GM21576 (cell line): ENCODE data around the gene CSNK1D.

Experiments used
- ATAC-seq: cut with Tn5 transposase; IDR thresholded peaks from one replicate; pipeline ENCODE4 v1.9.1; 2021; ENCODE audit warnings: mild to moderate bottlenecking, moderate library complexity; ENCODE audit not compliant: unreplicated experiment

The CSNK1D gene

GRCh38 chr17:82311971-82312370 is 38.5 kb upstream of the CSNK1D start:
- no peak for ATAC-seq

- no peak for ATAC-seq
Observed at GRCh38 chr17:82310877-82311276, 37.4 kb upstream of the CSNK1D start.

GRCh38 chr17:82309656-82310570 is 36.4 kb upstream of the CSNK1D start:
- no peak for ATAC-seq

- ATAC-seq: no peak
Observed at GRCh38 chr17:82305727-82306300, 32.3 kb upstream of the CSNK1D start.

GRCh38 chr17:82304826-82305726 is 31.6 kb upstream of the CSNK1D start:
- no peak for ATAC-seq

GRCh38 chr17:82303944-82304808 is 30.7 kb upstream of the CSNK1D start:
- ATAC-seq: no peak

GRCh38 chr17:82302991-82303943 is 29.8 kb upstream of the CSNK1D start:
- ATAC-seq: no peak

GRCh38 chr17:82302568-82302963 is 29.1 kb upstream of the CSNK1D start:
- ATAC-seq: no peak

- ATAC-seq: no peak
Observed at GRCh38 chr17:82301916-82302567, 28.5 kb upstream of the CSNK1D start.

- no peak for ATAC-seq
Observed at GRCh38 chr17:82301300-82301915, 27.9 kb upstream of the CSNK1D start.

- ATAC-seq: no peak
Observed at GRCh38 chr17:82300707-82301270, 27.3 kb upstream of the CSNK1D start.

- ATAC-seq: no peak
Observed at GRCh38 chr17:82300228-82300627, 26.7 kb upstream of the CSNK1D start.

- ATAC-seq: no peak
Observed at GRCh38 chr17:82299452-82299851, 26.0 kb upstream of the CSNK1D start.

- no peak for ATAC-seq
Observed at GRCh38 chr17:82298538-82299421, 25.3 kb upstream of the CSNK1D start.

- peak; percentile 41 for ATAC-seq
Observed at GRCh38 chr17:82297714-82298537, 24.4 kb upstream of the CSNK1D start.

GRCh38 chr17:82297280-82297713 is 23.8 kb upstream of the CSNK1D start:
- no peak for ATAC-seq
